Loucy (cell line): ENCODE results near the gene GDI2.

Source experiments
- EZH2phosphoT487 ChIP-seq: fragments of 200-600 bp; IDR thresholded peaks from 2 replicates; pipeline ENCODE4 v1.6.1; 2018; ENCODE audit warnings: antibody characterized with exemption, mild to moderate bottlenecking, moderate library complexity, borderline replicate concordance
- TF ChIP-seq, protein P1 (sequence below): fragments of 200-600 bp; sonication (generic); conservative IDR thresholded peaks from 2 replicates; pipeline ENCODE4 v1.5.1; 2014; ENCODE audit warnings: mild to moderate bottlenecking, antibody characterized with exemption, low read length

DNA sequence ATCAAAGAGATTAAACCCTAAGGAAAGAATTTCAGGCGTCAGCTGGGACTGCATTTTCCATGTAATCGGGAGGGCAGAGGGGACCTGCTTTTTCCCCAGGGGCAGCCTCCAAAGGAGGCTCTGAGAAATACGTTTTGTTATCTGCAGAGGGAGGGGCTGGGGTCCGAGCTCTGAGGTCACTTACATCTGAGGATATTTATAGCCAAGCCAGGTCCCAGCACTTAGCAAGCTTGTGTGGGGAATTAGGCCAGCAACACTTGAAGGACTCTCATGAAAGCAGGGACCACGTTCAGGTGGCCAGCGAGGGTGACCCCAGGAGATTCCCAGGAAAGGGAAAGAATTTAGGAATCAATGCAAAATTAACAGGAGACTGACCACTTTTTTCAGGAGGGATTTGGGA, 20.6 kb upstream of the GDI2 start:
- TF ChIP-seq, protein P1, sequence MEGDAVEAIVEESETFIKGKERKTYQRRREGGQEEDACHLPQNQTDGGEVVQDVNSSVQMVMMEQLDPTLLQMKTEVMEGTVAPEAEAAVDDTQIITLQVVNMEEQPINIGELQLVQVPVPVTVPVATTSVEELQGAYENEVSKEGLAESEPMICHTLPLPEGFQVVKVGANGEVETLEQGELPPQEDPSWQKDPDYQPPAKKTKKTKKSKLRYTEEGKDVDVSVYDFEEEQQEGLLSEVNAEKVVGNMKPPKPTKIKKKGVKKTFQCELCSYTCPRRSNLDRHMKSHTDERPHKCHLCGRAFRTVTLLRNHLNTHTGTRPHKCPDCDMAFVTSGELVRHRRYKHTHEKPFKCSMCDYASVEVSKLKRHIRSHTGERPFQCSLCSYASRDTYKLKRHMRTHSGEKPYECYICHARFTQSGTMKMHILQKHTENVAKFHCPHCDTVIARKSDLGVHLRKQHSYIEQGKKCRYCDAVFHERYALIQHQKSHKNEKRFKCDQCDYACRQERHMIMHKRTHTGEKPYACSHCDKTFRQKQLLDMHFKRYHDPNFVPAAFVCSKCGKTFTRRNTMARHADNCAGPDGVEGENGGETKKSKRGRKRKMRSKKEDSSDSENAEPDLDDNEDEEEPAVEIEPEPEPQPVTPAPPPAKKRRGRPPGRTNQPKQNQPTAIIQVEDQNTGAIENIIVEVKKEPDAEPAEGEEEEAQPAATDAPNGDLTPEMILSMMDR = no peak
- TF ChIP-seq EZH2phosphoT487 = no peak
